Neural crest cell (in vitro differentiated cells): ENCODE results near the gene SPINDOC. TPM values are rescaled to one million over a fixed set of nuclear protein-coding genes. Genes with fewer than 3 reads are reported as not detected.

ENCODE experiments used
- DNase-seq: peaks from one replicate; pipeline ENCODE4 v3.0.0; 2021; ENCODE audit warnings: low read depth, mixed read lengths, low spot score
- H3K27ac Mint-ChIP-seq: one replicate; pipeline ENCODE4 v1.8.0; 2021; ENCODE audit warnings: mild to moderate bottlenecking, mixed read lengths; ENCODE audit not compliant: unreplicated experiment
- H3K27me3 Mint-ChIP-seq: 2 replicates; pipeline ENCODE4 v1.8.0; 2021; ENCODE audit warnings: low read depth, mild to moderate bottlenecking, mixed read lengths
- H3K36me3 Mint-ChIP-seq: 2 replicates; pipeline ENCODE4 v1.8.0; 2021; ENCODE audit warnings: low read depth, mild to moderate bottlenecking, mixed read lengths
- H3K4me1 Mint-ChIP-seq: 2 replicates; pipeline ENCODE4 v1.8.0; 2021; ENCODE audit warnings: mixed read lengths
- H3K4me3 Mint-ChIP-seq: one replicate; pipeline ENCODE4 v1.8.0; 2021; ENCODE audit warnings: mild to moderate bottlenecking, mixed read lengths
- H3K9me3 Mint-ChIP-seq: 2 replicates; pipeline ENCODE4 v1.8.0; 2021; ENCODE audit warnings: mixed read lengths
- total RNA-seq: library from RNA; stranded (reverse); gene quantifications from 2 replicates; pipeline ENCODE4 v1.2.1, GENCODE V29; 2021
- TF ChIP-seq, protein P1 (sequence below): fragments of 200-600 bp; sonication (generic); conservative IDR thresholded peaks from 2 replicates; pipeline ENCODE4 v1.5.0; 2021; ENCODE audit warnings: antibody characterized with exemption, mild to moderate bottlenecking

SPINDOC gene
- total RNA-seq, 1 donor from 2014 or later, result 104 TPM

DNA sequence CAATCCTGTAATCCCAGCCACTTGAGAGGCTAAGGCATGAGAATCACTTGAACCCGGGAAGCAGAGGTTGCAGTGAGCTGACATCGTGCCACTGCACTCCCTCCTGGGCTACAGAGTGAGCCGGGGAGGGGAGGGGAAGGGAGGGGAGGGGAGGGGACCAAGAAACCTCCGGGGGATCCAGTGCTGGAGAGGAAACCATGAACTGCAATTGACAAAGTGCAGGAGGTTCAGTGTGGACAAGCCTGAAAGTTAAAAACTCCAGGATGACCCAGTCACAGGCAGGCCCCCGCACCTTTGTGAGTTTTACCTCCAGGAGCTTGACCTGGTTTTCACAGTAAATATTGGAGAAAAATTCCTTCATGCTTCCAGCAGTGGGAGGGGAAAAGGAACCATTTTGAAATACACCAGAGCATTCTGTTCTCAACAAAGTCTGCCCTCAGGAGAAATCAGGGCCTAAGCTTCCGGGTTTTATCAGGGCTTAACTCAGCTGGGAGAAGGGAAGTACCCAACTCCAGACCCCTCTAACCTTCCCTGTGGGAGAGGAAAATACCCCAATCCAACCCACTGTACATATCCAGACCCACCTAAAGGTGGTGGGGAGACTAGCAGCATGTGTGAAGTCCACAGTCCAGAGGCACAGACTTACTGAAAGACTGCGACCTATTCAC is 29.2 kb upstream of the SPINDOC start:
- H3K36me3 Mint-ChIP-seq, result no peaks in the 10 kb centered on the region
- no peaks in the 10 kb centered on the region for H3K4me1 Mint-ChIP-seq
- TF ChIP-seq, protein P1, sequence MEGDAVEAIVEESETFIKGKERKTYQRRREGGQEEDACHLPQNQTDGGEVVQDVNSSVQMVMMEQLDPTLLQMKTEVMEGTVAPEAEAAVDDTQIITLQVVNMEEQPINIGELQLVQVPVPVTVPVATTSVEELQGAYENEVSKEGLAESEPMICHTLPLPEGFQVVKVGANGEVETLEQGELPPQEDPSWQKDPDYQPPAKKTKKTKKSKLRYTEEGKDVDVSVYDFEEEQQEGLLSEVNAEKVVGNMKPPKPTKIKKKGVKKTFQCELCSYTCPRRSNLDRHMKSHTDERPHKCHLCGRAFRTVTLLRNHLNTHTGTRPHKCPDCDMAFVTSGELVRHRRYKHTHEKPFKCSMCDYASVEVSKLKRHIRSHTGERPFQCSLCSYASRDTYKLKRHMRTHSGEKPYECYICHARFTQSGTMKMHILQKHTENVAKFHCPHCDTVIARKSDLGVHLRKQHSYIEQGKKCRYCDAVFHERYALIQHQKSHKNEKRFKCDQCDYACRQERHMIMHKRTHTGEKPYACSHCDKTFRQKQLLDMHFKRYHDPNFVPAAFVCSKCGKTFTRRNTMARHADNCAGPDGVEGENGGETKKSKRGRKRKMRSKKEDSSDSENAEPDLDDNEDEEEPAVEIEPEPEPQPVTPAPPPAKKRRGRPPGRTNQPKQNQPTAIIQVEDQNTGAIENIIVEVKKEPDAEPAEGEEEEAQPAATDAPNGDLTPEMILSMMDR, result no peak
- DNase-seq, result no peak
- no peak overlapping the region for H3K27ac Mint-ChIP-seq
- H3K27me3 Mint-ChIP-seq, result no peaks in the 10 kb centered on the region
- H3K4me3 Mint-ChIP-seq, result no peak overlapping the region
- no peaks in the 10 kb centered on the region for H3K9me3 Mint-ChIP-seq

DNA sequence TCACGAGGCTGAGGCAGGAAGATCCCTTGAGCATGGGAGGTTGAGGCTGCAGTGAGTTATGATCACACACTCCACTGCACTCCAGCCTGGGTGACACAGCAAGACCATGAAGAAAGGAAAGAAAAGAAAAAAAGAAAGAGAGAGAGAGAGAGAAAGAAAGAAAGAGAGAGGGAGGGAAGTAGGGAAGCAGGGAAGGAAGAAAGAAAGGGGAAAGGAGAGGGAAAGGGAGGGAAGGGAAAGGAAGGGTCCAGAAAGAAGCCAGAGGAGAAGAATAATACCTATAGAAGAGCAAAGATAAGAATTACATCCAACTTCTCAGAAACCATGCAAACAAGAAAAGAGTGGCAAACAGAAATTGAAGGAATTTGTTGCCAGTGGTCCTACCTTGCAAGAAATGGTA is 27.4 kb upstream of the SPINDOC start:
- Mint-ChIP-seq H3K9me3 (no peaks in the 10 kb centered on the region), H3K4me1 (no peaks in the 10 kb centered on the region), H3K4me3 (no peak overlapping the region), H3K36me3 (no peaks in the 10 kb centered on the region), H3K27ac (no peak overlapping the region), H3K27me3 (no peaks in the 10 kb centered on the region)
- no peak for DNase-seq
- TF ChIP-seq, protein P1, result no peak

DNA sequence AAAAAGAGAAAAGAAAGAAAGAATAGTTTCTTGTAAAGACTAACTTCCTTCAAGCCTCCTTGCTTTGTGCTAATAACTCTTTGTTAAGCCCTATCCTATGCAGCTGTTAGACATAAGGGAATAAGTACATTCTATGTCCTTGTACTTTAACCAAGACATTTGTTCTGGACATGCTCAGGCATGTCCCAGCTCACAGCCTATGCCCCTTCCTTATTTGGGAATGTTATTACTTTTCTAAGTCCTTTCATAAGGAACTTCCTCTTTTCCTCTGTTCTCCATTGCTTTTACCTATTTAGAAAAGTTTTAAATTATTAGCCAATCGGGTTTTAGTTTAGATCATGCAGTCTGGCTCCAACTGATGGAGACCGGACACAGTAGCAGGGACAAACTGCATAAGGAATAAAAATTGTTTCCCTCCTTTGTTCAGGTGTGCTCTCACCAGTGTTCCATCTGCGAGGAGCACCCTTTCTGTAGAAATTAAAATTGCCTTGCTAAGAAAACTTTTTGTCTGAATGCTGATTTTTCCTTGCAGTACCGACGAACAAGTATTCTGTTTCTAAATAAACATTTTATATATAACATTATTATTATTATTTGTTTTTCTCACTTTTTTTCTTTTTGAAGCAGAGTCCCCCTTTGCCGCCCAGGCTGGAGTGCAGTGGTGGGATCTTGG is 21.6 kb upstream of the SPINDOC start:
- no peak overlapping the region for H3K27ac Mint-ChIP-seq
- H3K27me3 Mint-ChIP-seq, result no peaks in the 10 kb centered on the region
- H3K36me3 Mint-ChIP-seq, result peaks cover 6% of the 10 kb centered on the region
- TF ChIP-seq, protein P1, result no peak
- peaks cover 5% of the 10 kb centered on the region for H3K9me3 Mint-ChIP-seq
- DNase-seq, result no peak
- peaks cover 5% of the 10 kb centered on the region for H3K4me1 Mint-ChIP-seq
- H3K4me3 Mint-ChIP-seq, result no peak overlapping the region

- Mint-ChIP-seq H3K9me3 (peaks cover 5% of the 10 kb centered on the region), H3K27ac (no peak overlapping the region), H3K4me3 (no peak overlapping the region), H3K4me1 (peaks cover 5% of the 10 kb centered on the region), H3K36me3 (peaks cover 6% of the 10 kb centered on the region), H3K27me3 (no peaks in the 10 kb centered on the region)
- DNase-seq, result no peak
- TF ChIP-seq, protein P1, result no peak
Measured at GRCh38 chr11:63793161-63793560, 20.1 kb upstream of the SPINDOC start.

DNA sequence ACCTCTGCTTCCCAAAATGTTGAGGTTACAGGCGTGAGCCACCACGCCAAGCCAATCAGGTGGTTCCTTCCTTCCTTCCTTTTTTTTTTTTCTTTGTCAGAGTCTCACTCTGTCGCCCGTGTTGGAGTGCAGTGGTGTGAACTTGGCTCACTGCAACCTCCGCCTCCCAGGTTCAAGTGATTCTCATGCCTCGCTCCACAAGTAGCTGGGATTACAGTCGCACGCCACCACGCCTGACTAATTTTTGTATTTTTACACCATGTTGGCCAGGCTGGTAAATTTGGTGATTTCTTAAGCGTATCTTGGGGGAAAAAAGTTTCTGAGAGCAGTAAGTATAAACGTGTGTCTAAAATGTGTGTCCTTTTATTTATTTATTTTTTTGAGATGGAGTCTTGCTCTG is 18.2 kb upstream of the SPINDOC start:
- no peak for DNase-seq
- TF ChIP-seq, protein P1, result no peak
- Mint-ChIP-seq H3K4me1 (peaks cover 5% of the 10 kb centered on the region), H3K27me3 (no peaks in the 10 kb centered on the region), H3K9me3 (peaks cover 5% of the 10 kb centered on the region), H3K27ac (no peak overlapping the region), H3K36me3 (peaks cover 6% of the 10 kb centered on the region), H3K4me3 (no peak overlapping the region)
